Measurements from ENCODE around the gene CASP3. TPM values are rescaled to one million over a fixed set of nuclear protein-coding genes. Genes with fewer than 3 reads are reported as not detected.

Gene CASP3
- total RNA-seq, 2 experiments from 2014 or later = 25.8 to 44.7 TPM

DNA sequence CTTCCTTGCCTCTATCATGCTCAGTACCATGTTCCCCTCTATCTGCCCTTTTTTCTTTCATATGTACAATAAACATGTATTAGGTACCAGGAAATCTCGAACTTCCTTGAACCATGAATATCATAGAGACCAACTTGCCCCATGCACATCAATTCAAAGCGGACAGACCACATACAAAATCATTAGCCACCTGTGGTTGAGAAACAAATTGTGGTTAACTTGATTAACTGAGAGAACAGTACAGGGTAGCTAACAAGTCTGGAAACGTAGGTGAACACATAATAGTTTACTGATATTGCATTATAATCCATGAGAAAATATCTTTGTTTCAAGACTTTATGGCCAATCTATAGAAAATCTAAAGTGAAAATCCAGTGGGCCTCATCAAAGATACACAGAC lies 8.2 kb downstream of the CASP3 start:
- Histone ChIP-seq H2AFZ (ENCODE audit: low read length) (no peak overlapping the region), H3K9me3 (ENCODE audit: low read length) (no peaks in the 10 kb centered on the region), H3K36me3 (ENCODE audit: insufficient read depth, low read length) (peaks cover 95% of the 10 kb centered on the region), H3K4me3 (ENCODE audit: low read depth, low read length, poor library complexity, severe bottlenecking) (no peak overlapping the region), H3K9me2 (ENCODE audit: insufficient read depth, low read length) (no peaks in the 10 kb centered on the region), H3K4me1 (ENCODE audit: insufficient read depth, low read length, poor library complexity, severe bottlenecking) (peaks cover 25% of the 10 kb centered on the region), H3K79me2 (ENCODE audit: insufficient read depth, low read depth, low read length) (peaks cover 72% of the 10 kb centered on the region), H4K20me1 (ENCODE audit: insufficient read depth, low read length) (no peaks in the 10 kb centered on the region), H3K27ac (ENCODE audit: low read depth, low read length, poor library complexity, severe bottlenecking) (no peak overlapping the region), H3K4me2 (ENCODE audit: low read length) (no peak overlapping the region)
- CTCF ChIA-PET (ENCODE audit: unreplicated experiment) = no interaction called here
- POLR2A ChIA-PET = no interaction called here
- TF ChIP-seq, protein P1, sequence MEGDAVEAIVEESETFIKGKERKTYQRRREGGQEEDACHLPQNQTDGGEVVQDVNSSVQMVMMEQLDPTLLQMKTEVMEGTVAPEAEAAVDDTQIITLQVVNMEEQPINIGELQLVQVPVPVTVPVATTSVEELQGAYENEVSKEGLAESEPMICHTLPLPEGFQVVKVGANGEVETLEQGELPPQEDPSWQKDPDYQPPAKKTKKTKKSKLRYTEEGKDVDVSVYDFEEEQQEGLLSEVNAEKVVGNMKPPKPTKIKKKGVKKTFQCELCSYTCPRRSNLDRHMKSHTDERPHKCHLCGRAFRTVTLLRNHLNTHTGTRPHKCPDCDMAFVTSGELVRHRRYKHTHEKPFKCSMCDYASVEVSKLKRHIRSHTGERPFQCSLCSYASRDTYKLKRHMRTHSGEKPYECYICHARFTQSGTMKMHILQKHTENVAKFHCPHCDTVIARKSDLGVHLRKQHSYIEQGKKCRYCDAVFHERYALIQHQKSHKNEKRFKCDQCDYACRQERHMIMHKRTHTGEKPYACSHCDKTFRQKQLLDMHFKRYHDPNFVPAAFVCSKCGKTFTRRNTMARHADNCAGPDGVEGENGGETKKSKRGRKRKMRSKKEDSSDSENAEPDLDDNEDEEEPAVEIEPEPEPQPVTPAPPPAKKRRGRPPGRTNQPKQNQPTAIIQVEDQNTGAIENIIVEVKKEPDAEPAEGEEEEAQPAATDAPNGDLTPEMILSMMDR (conservative IDR thresholded peaks at IDR 0.05; ENCODE audit: low read length) = no peak
- TF ChIP-seq EZH2phosphoT487 (IDR thresholded peaks at IDR 0.05; ENCODE audit: borderline replicate concordance, low read depth, low read length) = no peak
- intact Hi-C loops (cut with micrococcal nuclease; ENCODE audit: unreplicated experiment) = loop anchor here (10.0 kb wide), 1 partner anchor 1196 kb away; the partner anchor contains the start of gene CDKN2AIP
- BruUV-seq (replicated peaks) = no TSS peak
- DNase-seq (ENCODE audit: low spot score) = no peak

- TF ChIP-seq EZH2phosphoT487 (IDR thresholded peaks at IDR 0.05; ENCODE audit: borderline replicate concordance, low read depth, low read length) = no peak
- TF ChIP-seq, protein P1 (conservative IDR thresholded peaks at IDR 0.05; ENCODE audit: low read length) = no peak
- intact Hi-C loops (cut with micrococcal nuclease; ENCODE audit: unreplicated experiment) = no loop called here
- Histone ChIP-seq H3K79me2 (ENCODE audit: insufficient read depth, low read depth, low read length) (peaks cover 39% of the 10 kb centered on the region; the same call in 1 of the 2 replicates), H2AFZ (ENCODE audit: low read length) (no peak overlapping the region), H3K4me2 (ENCODE audit: low read length) (no peak overlapping the region), H3K4me1 (ENCODE audit: insufficient read depth, low read length, poor library complexity, severe bottlenecking) (peaks cover 10% of the 10 kb centered on the region), H4K20me1 (ENCODE audit: insufficient read depth, low read length) (no peaks in the 10 kb centered on the region), H3K4me3 (ENCODE audit: low read depth, low read length, poor library complexity, severe bottlenecking) (no peak overlapping the region), H3K27ac (ENCODE audit: low read depth, low read length, poor library complexity, severe bottlenecking) (no peak overlapping the region), H3K9me2 (ENCODE audit: insufficient read depth, low read length) (no peaks in the 10 kb centered on the region), H3K9me3 (ENCODE audit: low read length) (no peaks in the 10 kb centered on the region), H3K36me3 (ENCODE audit: insufficient read depth, low read length) (peaks cover 97% of the 10 kb centered on the region)
- CTCF ChIA-PET (ENCODE audit: unreplicated experiment) = no interaction called here
- no peak for DNase-seq (ENCODE audit: low spot score)
- POLR2A ChIA-PET = interaction anchor here (0.6 to 1.0 kb wide), 4 partner anchors 9 to 848 kb away, joined by 3 read pairs; partner anchors contain the start of gene CASP3
- no TSS peak for BruUV-seq (replicated peaks)
These were observed 12.3 kb downstream of the CASP3 start for GRCh38 chr4:184636897-184637296.

GRCh38 chr4:184636144-184636543 lies 13.1 kb downstream of the CASP3 start:
- peaks cover 96% of the 10 kb centered on the region for H3K36me3 ChIP-seq (ENCODE audit: insufficient read depth, low read length)
- H4K20me1 ChIP-seq (ENCODE audit: insufficient read depth, low read length) = no peaks in the 10 kb centered on the region
- ChIA-PET POLR2A (interaction anchor here (0.6 to 1.3 kb wide), 4 partner anchors 8 to 63 kb away, joined by 3 to 4 read pairs (median 3); no protein-coding TSS in a partner anchor), CTCF (ENCODE audit: unreplicated experiment) (no interaction called here)
- H3K79me2 ChIP-seq (ENCODE audit: insufficient read depth, low read depth, low read length) = peaks cover 32% of the 10 kb centered on the region; the same call in 1 of the 2 replicates
- no peak for DNase-seq (ENCODE audit: low spot score)
- BruUV-seq (replicated peaks) = no TSS peak
- no peaks in the 10 kb centered on the region for H3K9me2 ChIP-seq (ENCODE audit: insufficient read depth, low read length)
- H3K4me2 ChIP-seq (ENCODE audit: low read length) = no peak overlapping the region
- H2AFZ ChIP-seq (ENCODE audit: low read length) = no peak overlapping the region
- TF ChIP-seq, protein P1 (conservative IDR thresholded peaks at IDR 0.05; ENCODE audit: low read length) = no peak
- no peak for TF ChIP-seq EZH2phosphoT487 (IDR thresholded peaks at IDR 0.05; ENCODE audit: borderline replicate concordance, low read depth, low read length)
- no peaks in the 10 kb centered on the region for H3K9me3 ChIP-seq (ENCODE audit: low read length)
- H3K4me1 ChIP-seq (ENCODE audit: insufficient read depth, low read length, poor library complexity, severe bottlenecking) = peaks cover 4% of the 10 kb centered on the region
- H3K27ac ChIP-seq (ENCODE audit: low read depth, low read length, poor library complexity, severe bottlenecking) = no peak overlapping the region
- no peak overlapping the region for H3K4me3 ChIP-seq (ENCODE audit: low read depth, low read length, poor library complexity, severe bottlenecking)
- intact Hi-C loops (cut with micrococcal nuclease; ENCODE audit: unreplicated experiment) = no loop called here
